ENCODE measurements around the gene ITPRID2. TPM values are rescaled to one million over a fixed set of nuclear protein-coding genes. Genes with fewer than 3 reads are reported as not detected.

ITPRID2 gene
- total RNA-seq, 1 donor from 2014 or later = 50.9 TPM

DNA sequence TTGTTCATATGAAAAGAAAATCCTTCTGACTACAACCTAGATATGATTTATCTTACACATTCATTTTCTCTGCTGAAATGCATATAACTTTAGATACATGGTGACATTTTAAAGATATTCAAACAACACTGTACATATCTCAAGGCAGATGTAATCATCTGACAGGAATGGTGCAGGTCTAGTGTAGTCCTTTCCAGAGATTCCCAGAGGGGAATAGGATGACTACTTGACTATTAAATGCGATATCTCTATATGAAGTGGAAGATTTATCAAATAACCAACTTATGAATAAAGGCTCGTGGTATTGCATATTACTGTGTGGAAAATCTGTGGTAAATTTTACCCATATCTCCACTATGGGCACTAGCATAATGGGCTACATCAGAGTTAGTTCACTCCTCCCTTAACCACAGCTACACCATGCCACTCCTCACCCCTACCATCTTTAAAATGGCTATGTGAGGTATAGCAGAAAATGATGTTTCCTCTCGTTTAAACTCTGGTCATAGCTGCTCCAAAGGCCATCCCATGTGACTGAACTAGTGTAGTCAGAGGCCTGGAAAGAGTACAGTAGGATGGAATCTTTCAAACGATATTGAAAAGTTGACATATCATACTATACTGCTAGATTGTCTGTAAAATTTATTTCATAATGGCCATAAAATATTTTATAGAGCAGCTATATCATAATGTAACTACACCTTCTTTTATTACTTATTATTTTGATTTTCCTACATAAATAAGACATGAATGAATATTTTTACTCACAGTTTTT is 9.1 kb upstream of the ITPRID2 start:
- H3K36me3 ChIP-seq = no peaks in the 10 kb centered on the region
- no peak overlapping the region for H3K27ac ChIP-seq
- H3K4me1 ChIP-seq = peaks cover 0 to 5% of the 10 kb centered on the region in 2 donors
- intact Hi-C loops (cut with DNase I) = no loop called here
- H3K27me3 ChIP-seq = no peaks in the 10 kb centered on the region
- TF ChIP-seq, protein P1, sequence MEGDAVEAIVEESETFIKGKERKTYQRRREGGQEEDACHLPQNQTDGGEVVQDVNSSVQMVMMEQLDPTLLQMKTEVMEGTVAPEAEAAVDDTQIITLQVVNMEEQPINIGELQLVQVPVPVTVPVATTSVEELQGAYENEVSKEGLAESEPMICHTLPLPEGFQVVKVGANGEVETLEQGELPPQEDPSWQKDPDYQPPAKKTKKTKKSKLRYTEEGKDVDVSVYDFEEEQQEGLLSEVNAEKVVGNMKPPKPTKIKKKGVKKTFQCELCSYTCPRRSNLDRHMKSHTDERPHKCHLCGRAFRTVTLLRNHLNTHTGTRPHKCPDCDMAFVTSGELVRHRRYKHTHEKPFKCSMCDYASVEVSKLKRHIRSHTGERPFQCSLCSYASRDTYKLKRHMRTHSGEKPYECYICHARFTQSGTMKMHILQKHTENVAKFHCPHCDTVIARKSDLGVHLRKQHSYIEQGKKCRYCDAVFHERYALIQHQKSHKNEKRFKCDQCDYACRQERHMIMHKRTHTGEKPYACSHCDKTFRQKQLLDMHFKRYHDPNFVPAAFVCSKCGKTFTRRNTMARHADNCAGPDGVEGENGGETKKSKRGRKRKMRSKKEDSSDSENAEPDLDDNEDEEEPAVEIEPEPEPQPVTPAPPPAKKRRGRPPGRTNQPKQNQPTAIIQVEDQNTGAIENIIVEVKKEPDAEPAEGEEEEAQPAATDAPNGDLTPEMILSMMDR (IDR thresholded peaks at IDR 0.05) = no peak
- H3K4me3 ChIP-seq = no peak overlapping the region
- no peak for DNase-seq (ENCODE audit: low spot score in 2 of 2)
- no peaks in the 10 kb centered on the region for H3K9me3 ChIP-seq

- no peaks in the 10 kb centered on the region for H3K27me3 ChIP-seq
- peaks cover 0 to 5% of the 10 kb centered on the region in 2 donors for H3K4me1 ChIP-seq
- no peak overlapping the region for H3K4me3 ChIP-seq
- H3K27ac ChIP-seq = no peak overlapping the region
- TF ChIP-seq, protein P1 (IDR thresholded peaks at IDR 0.05) = no peak
- no peaks in the 10 kb centered on the region for H3K9me3 ChIP-seq
- intact Hi-C loops (cut with DNase I) = no loop called here
- no peak for DNase-seq (ENCODE audit: low spot score in 2 of 2)
- no peaks in the 10 kb centered on the region for H3K36me3 ChIP-seq
Measured at GRCh38 chr2:181884601-181885000, 6.9 kb upstream of the ITPRID2 start.

DNA sequence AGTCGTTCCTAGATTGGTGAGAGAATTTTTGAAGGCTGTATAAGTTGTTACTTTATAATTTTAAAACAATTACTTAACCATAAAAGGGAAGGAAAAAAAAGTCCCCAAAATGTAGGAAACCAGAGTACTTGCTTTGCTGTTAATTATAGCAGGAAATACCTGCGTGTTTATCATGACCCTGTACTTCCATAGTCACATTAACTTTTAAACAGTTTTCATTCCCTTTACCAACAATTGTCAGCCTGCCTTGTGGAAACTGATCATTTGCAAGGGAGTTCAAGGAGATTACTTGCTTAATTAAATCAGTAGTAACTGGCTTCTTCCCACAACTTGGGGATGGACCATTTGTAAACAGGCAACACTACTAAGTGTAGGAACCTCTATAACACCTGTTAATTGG is 6.4 kb upstream of the ITPRID2 start:
- no peak overlapping the region for H3K27ac ChIP-seq
- intact Hi-C loops (cut with DNase I) = loop anchor here (1.0 kb wide), 1 partner anchor 37 kb away; no protein-coding TSS in a partner anchor
- no peak for DNase-seq (ENCODE audit: low spot score in 2 of 2)
- TF ChIP-seq, protein P1 (IDR thresholded peaks at IDR 0.05) = no peak
- H3K9me3 ChIP-seq = no peaks in the 10 kb centered on the region
- H3K4me3 ChIP-seq = no peak overlapping the region
- H3K4me1 ChIP-seq = peaks cover 0 to 5% of the 10 kb centered on the region in 2 donors
- no peaks in the 10 kb centered on the region for H3K36me3 ChIP-seq
- H3K27me3 ChIP-seq = no peaks in the 10 kb centered on the region

DNA sequence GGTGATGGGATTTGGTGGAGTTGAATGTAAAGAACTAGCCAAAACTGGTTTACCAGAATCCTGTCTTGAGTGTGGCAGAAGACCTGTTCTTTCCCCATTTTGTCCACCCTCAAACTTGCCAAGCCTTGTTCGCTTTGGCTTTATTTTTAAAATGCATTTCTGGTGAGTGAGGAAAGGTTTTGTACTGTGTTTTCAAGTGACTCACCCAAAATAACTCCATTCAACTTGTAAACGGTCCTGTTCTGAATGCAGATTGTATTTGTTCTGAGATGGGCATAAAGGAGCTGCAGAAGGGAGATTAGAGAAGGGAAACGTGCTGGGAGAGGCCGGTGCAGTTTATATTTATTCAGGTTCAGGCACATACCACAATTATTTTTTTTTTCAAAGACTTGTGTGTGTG is 5.3 kb upstream of the ITPRID2 start:
- no peaks in the 10 kb centered on the region for H3K27me3 ChIP-seq
- no peaks in the 10 kb centered on the region for H3K9me3 ChIP-seq
- TF ChIP-seq, protein P1 (IDR thresholded peaks at IDR 0.05) = no peak
- no peaks in the 10 kb centered on the region for H3K36me3 ChIP-seq
- peaks cover 0 to 8% of the 10 kb centered on the region in 2 donors for H3K4me1 ChIP-seq
- no peak overlapping the region for H3K27ac ChIP-seq
- peak overlapping the region in 1 of 2 donors; percentile 24 for H3K4me3 ChIP-seq
- intact Hi-C loops (cut with DNase I) = no loop called here
- DNase-seq (ENCODE audit: low spot score in 2 of 2) = no peak

- TF ChIP-seq, protein P1 (IDR thresholded peaks at IDR 0.05) = no peak
- Histone ChIP-seq H3K4me3 (no peak overlapping the region), H3K4me1 (peaks cover 0 to 8% of the 10 kb centered on the region in 2 donors), H3K9me3 (no peaks in the 10 kb centered on the region), H3K27ac (peak overlapping the region in 1 of 2 donors; percentile 1), H3K36me3 (no peaks in the 10 kb centered on the region), H3K27me3 (no peaks in the 10 kb centered on the region)
- no peak for DNase-seq (ENCODE audit: low spot score in 2 of 2)
- intact Hi-C loops (cut with DNase I) = no loop called here
Measured at GRCh38 chr2:181887045-181887444, 4.5 kb upstream of the ITPRID2 start.

Data from ascending aorta (tissue), 2 donors.